GM21515 (cell line): ENCODE data around the gene UBAP2L.

ENCODE experiments used
- ATAC-seq: cut with Tn5 transposase; IDR thresholded peaks from one replicate; pipeline ENCODE4 v1.9.1; 2021; ENCODE audit not compliant: unreplicated experiment

The UBAP2L gene

GRCh38 chr1:154220071-154220969, at the start of gene UBAP2L:
UBAP2L (plus strand) TSS chr1:154220955; CDS start chr1:154225124, 4,169 bp downstream.
- ATAC-seq, result peak; percentile 81

GRCh38 chr1:154171223-154171583, 49.6 kb upstream of the UBAP2L start:
- ATAC-seq, result no peak

- ATAC-seq, result no peak
These were observed 48.9 kb upstream of the UBAP2L start for GRCh38 chr1:154171880-154172279.

- no peak for ATAC-seq
These were observed 46.1 kb upstream of the UBAP2L start for GRCh38 chr1:154174654-154175053.

GRCh38 chr1:154176337-154176736, 44.4 kb upstream of the UBAP2L start:
- no peak for ATAC-seq

GRCh38 chr1:154178013-154178412, 42.7 kb upstream of the UBAP2L start:
- ATAC-seq, result no peak

- ATAC-seq, result no peak
These were observed 41.6 kb upstream of the UBAP2L start for GRCh38 chr1:154178911-154179811.

- no peak for ATAC-seq
These were observed 40.6 kb upstream of the UBAP2L start for GRCh38 chr1:154179946-154180687.

GRCh38 chr1:154181944-154182343, 38.8 kb upstream of the UBAP2L start:
- no peak for ATAC-seq

GRCh38 chr1:154182344-154183045, 38.3 kb upstream of the UBAP2L start:
- peak; percentile 47 for ATAC-seq

GRCh38 chr1:154183046-154183915, 37.5 kb upstream of the UBAP2L start:
- ATAC-seq, result peak; percentile 64

GRCh38 chr1:154186177-154186576, 34.6 kb upstream of the UBAP2L start:
- no peak for ATAC-seq

GRCh38 chr1:154186852-154187501, 33.8 kb upstream of the UBAP2L start:
- ATAC-seq, result no peak

GRCh38 chr1:154190550-154190949, 30.2 kb upstream of the UBAP2L start:
- ATAC-seq, result no peak

- ATAC-seq, result no peak
These were observed 28.7 kb upstream of the UBAP2L start, which contains the start of gene TPM3 for GRCh38 chr1:154191990-154192461. TPM3 (minus strand) TSS chr1:154192100; CDS start chr1:154192018, 82 bp downstream.

- no peak for ATAC-seq
These were observed 28.3 kb upstream of the UBAP2L start for GRCh38 chr1:154192476-154192875.

GRCh38 chr1:154193821-154194220, 26.9 kb upstream of the UBAP2L start:
- ATAC-seq, result no peak

- ATAC-seq, result no peak
These were observed 21.8 kb upstream of the UBAP2L start for GRCh38 chr1:154198756-154199562.
